ENCODE data around the gene IGSF6. TPM values are rescaled to one million over a fixed set of nuclear protein-coding genes. Genes with fewer than 3 reads are reported as not detected.
"Not testable (repeated sequence)": the region's sequence is repeated elsewhere in the genome, so short reads cannot be mapped to it uniquely, and the experiment has no call there.

Gene IGSF6
- total and polyA plus RNA-seq, 9 of the 15 experiments (the other 6 are each of a cell fraction or from before 2014, with no cell fraction given) = 0.07 TPM; not detected in 8

GRCh38 chr16:21608639-21609328, 43.6 kb downstream of the IGSF6 start (continued):
- TF ChIP-seq SETDB1 (IDR thresholded peaks at IDR 0.05; ENCODE audit: low read length) (no peak), ZNF507 (tag; conservative IDR thresholded peaks at IDR 0.05) (no peak)

GRCh38 chr16:21605848-21606247, 46.6 kb downstream of the IGSF6 start:
- H2AFZ ChIP-seq (ENCODE audit: low read depth, low read length); DNase-seq (ENCODE audit: extremely low read depth in 1 of 4, low spot score in 3 of 4); H3K4me2 ChIP-seq (ENCODE audit: insufficient read depth, low read length); H3K27ac ChIP-seq (ENCODE audit: extremely low read depth, low read depth, low read length); intact Hi-C loops (cut with micrococcal nuclease); in situ Hi-C loops (cut with MboI); BruUV-seq (replicated peaks); CTCF ChIA-PET (ENCODE audit: low intra/inter-chr PET ratio); H3K36me3 ChIP-seq (ENCODE audit: control insufficient read depth, insufficient read depth, low read length); H3K27me3 ChIP-seq (ENCODE audit: control insufficient read depth in 2 of 2, insufficient read depth in 2 of 2, low read length in 2 of 2); H3K9me1 ChIP-seq (ENCODE audit: control insufficient read depth, insufficient read depth, low read length); ATAC-seq; H4K20me1 ChIP-seq (replicated peaks; ENCODE audit: control insufficient read depth, insufficient read depth, low read length); H3K9me3 ChIP-seq (replicated peaks; ENCODE audit: control insufficient read depth, insufficient read depth, low read depth, low read length); H3K9ac ChIP-seq (ENCODE audit: insufficient read depth in 1 of 2, low read depth in 2 of 2, low read length in 2 of 2); H3K4me3 ChIP-seq; FAIRE-seq: not testable (repeated sequence)
- 63% methylated on average over 8 of the region's 8 CpGs for WGBS (ENCODE audit: insufficient coverage, low coverage, missing lambda C conversion rate)
- POLR2A ChIA-PET = interaction anchor here (0.6 to 2.0 kb wide), 4 partner anchors 8 to 1340 kb away, joined by 3 to 10 read pairs (median 4); no protein-coding TSS in a partner anchor
- Histone ChIP-seq H3K4me1 (replicated peaks in 1 of 2; ENCODE audit: control insufficient read depth in 2 of 2, insufficient read depth in 2 of 2, low read length in 2 of 2) (peaks cover 10 to 25% of the 10 kb centered on the region in 2 experiments), H3K79me2 (ENCODE audit: control insufficient read depth, insufficient read depth, low read length) (peaks cover 94% of the 10 kb centered on the region)

- ChIA-PET POLR2A (interaction anchor here (0.6 to 2.0 kb wide), 10 partner anchors 8 to 1171 kb away, joined by 3 to 10 read pairs (median 4); no protein-coding TSS in a partner anchor), CTCF (ENCODE audit: low intra/inter-chr PET ratio) (no interaction called here)
- FAIRE-seq (peak; percentile 37), DNase-seq (ENCODE audit: extremely low read depth in 1 of 4, low spot score in 3 of 4) (peak in 2 of 4 experiments; percentile 32 to 57), ATAC-seq (peak; percentile 27)
- in situ Hi-C loops (cut with MboI) = no loop called here
- H3K4me2 ChIP-seq (ENCODE audit: insufficient read depth, low read length) = no peak overlapping the region
- no peaks in the 10 kb centered on the region for H3K9me3 ChIP-seq (replicated peaks; ENCODE audit: control insufficient read depth, insufficient read depth, low read depth, low read length)
- no peaks in the 10 kb centered on the region for H3K27me3 ChIP-seq (ENCODE audit: control insufficient read depth in 2 of 2, insufficient read depth in 2 of 2, low read length in 2 of 2)
- peaks cover 14 to 15% of the 10 kb centered on the region in 2 experiments; a peak in 4 of 5 replicates for H3K4me1 ChIP-seq (replicated peaks in 1 of 2; ENCODE audit: control insufficient read depth in 2 of 2, insufficient read depth in 2 of 2, low read length in 2 of 2)
- H3K36me3 ChIP-seq (ENCODE audit: control insufficient read depth, insufficient read depth, low read length) = no peaks in the 10 kb centered on the region
- no peak overlapping the region for H2AFZ ChIP-seq (ENCODE audit: low read depth, low read length)
- BruUV-seq (replicated peaks) = no TSS peak
- H3K4me3 ChIP-seq = no peak overlapping the region
- WGBS (ENCODE audit: insufficient coverage, low coverage, missing lambda C conversion rate) = 28% methylated on average over 3 of the region's 3 CpGs
- H3K9me1 ChIP-seq (ENCODE audit: control insufficient read depth, insufficient read depth, low read length) = no peaks in the 10 kb centered on the region
- intact Hi-C loops (cut with micrococcal nuclease) = no loop called here
- H3K9ac ChIP-seq (ENCODE audit: insufficient read depth in 1 of 2, low read depth in 2 of 2, low read length in 2 of 2) = no peak overlapping the region
- no peak overlapping the region for H3K27ac ChIP-seq (ENCODE audit: extremely low read depth, low read depth, low read length)
- peaks cover 85% of the 10 kb centered on the region for H3K79me2 ChIP-seq (ENCODE audit: control insufficient read depth, insufficient read depth, low read length)
- H4K20me1 ChIP-seq (replicated peaks; ENCODE audit: control insufficient read depth, insufficient read depth, low read length) = no peaks in the 10 kb centered on the region; the same call in none of the 2 replicates
- TF ChIP-seq MYC (IDR thresholded peaks at IDR 0.05; ENCODE audit: low read depth, low read length) = 0 out of 2 replicates have a peak, but pooled peaks have one; percentile 11
- no peak for TF ChIP-seq MYC (CRISPR knock-in tag; IDR thresholded peaks at IDR 0.05; ENCODE audit: borderline replicate concordance, low read depth)
- no peak for TF ChIP-seq HNRNPUL1 (IDR thresholded peaks at IDR 0.05; ENCODE audit: low read length)
- TF ChIP-seq YY1 (IDR thresholded peaks at IDR 0.05; ENCODE audit: borderline replicate concordance in 1 of 3, control insufficient read depth in 1 of 3, extremely low read depth in 1 of 3, insufficient read depth in 3 of 3, insufficient read length in 1 of 3, insufficient replicate concordance in 2 of 3, low read depth in 1 of 3, low read length in 2 of 3) = no peak
- no peak for TF ChIP-seq MAX (CRISPR knock-in tag; IDR thresholded peaks at IDR 0.05)
- TF ChIP-seq POLR2H (tag; IDR thresholded peaks at IDR 0.05; ENCODE audit: low read depth) = no peak
- TF ChIP-seq RAD21 (CRISPR knock-in tag; conservative IDR thresholded peaks at IDR 0.05 in 1 of 2, IDR thresholded peaks at IDR 0.05 in 1 of 2) = 0 out of 4 replicates have a peak, but pooled peaks of 1 of the 2 experiments have one; percentile 4
- peak; percentile 92 for TF ChIP-seq PKNOX1 (IDR thresholded peaks at IDR 0.05)
These were observed 48.5 kb downstream of the IGSF6 start for GRCh38 chr16:21603928-21604327.
